ENCODE data around the gene TRIM46.

Gene TRIM46

GRCh38 chr1:155174324-155175280, 953 bp downstream of the TRIM46 start:
- peak; percentile 56 for DNase-seq

GRCh38 chr1:155175281-155175926, 1.8 kb downstream of the TRIM46 start:
- DNase-seq: no peak

GRCh38 chr1:155175927-155176371, 2.3 kb downstream of the TRIM46 start:
- peak; percentile 21 for DNase-seq

GRCh38 chr1:155176544-155177071, 3.0 kb downstream of the TRIM46 start:
- DNase-seq: peak; percentile 86

- DNase-seq: no peak
These were observed 3.7 kb downstream of the TRIM46 start for GRCh38 chr1:155177192-155177917.

- no peak for DNase-seq
These were observed 4.3 kb downstream of the TRIM46 start for GRCh38 chr1:155177918-155178281.

- DNase-seq: no peak
These were observed 4.9 kb downstream of the TRIM46 start for GRCh38 chr1:155178441-155179111.

GRCh38 chr1:155179112-155180031, 5.7 kb downstream of the TRIM46 start:
- DNase-seq: no peak

GRCh38 chr1:155181371-155182051, 7.9 kb downstream of the TRIM46 start:
- no peak for DNase-seq

GRCh38 chr1:155182052-155182550, 8.5 kb downstream of the TRIM46 start:
- no peak for DNase-seq

- no peak for DNase-seq
These were observed 10.1 kb downstream of the TRIM46 start for GRCh38 chr1:155183775-155184221.

GRCh38 chr1:155184351-155184811, 10.7 kb downstream of the TRIM46 start:
- DNase-seq: no peak

- DNase-seq: no peak
These were observed 11.5 kb downstream of the TRIM46 start for GRCh38 chr1:155184835-155185782.

GRCh38 chr1:155185783-155186066, 12.1 kb downstream of the TRIM46 start:
- no peak for DNase-seq

- no peak for DNase-seq
These were observed 12.6 kb downstream of the TRIM46 start for GRCh38 chr1:155186067-155186793.

GRCh38 chr1:155186794-155187455, 13.3 kb downstream of the TRIM46 start:
- no peak for DNase-seq

GRCh38 chr1:155187456-155187891, 13.8 kb downstream of the TRIM46 start:
- no peak for DNase-seq

GRCh38 chr1:155188268-155188667, 14.6 kb downstream of the TRIM46 start:
- no peak for DNase-seq
